PFSK-1 (cell line): ENCODE data around the gene KIAA1328.

ENCODE experiments used
- FOXP2 ChIP-seq: optimal IDR thresholded peaks from 2 replicates; pipeline ENCODE3; 2011; ENCODE audit warnings: borderline replicate concordance, control low read depth, inconsistent platforms; ENCODE audit not compliant: insufficient read depth; ENCODE audit errors: extremely low read length, extremely low read depth
- POLR2AphosphoS5 ChIP-seq: IDR thresholded peaks from 2 replicates; pipeline ENCODE4 v1.6.1; 2012; ENCODE audit warnings: low read depth, mild to moderate bottlenecking, control low read depth, low read length, moderate library complexity
- REST ChIP-seq, 2 experiments: IDR thresholded peaks; 2 replicates each; pipeline versions ENCODE4 v1.6.1 to v1.8.0; 2011 to 2012; ENCODE audit warnings: low read depth in 2 of 2, low read length in 2 of 2, control low read depth in 1 of 2, inconsistent platforms in 1 of 2, mild to moderate bottlenecking in 1 of 2, moderate library complexity in 1 of 2; ENCODE audit not compliant: insufficient read depth in 1 of 2
- SIN3A ChIP-seq: IDR thresholded peaks from 2 replicates; pipeline ENCODE4 v1.6.1; 2012; ENCODE audit warnings: mild to moderate bottlenecking, low read length, moderate library complexity, borderline replicate concordance; ENCODE audit not compliant: insufficient read depth
- TAF1 ChIP-seq: IDR thresholded peaks from 2 replicates; pipeline ENCODE4 v1.6.1; 2012; ENCODE audit warnings: low read length, control low read depth, borderline replicate concordance; ENCODE audit not compliant: insufficient read depth

Gene KIAA1328

GRCh38 chr18:37144921-37145320 lies 316.0 kb downstream of the KIAA1328 start:
- no peak for TF ChIP-seq SIN3A
- no peak for TF ChIP-seq FOXP2
- no peak for TF ChIP-seq REST (IDR thresholded peaks at IDR 0.05; ENCODE audit: insufficient read depth in 1 of 2, low read depth in 2 of 2, low read length in 2 of 2)
- TF ChIP-seq TAF1: no peak
- TF ChIP-seq POLR2AphosphoS5: no peak

DNA sequence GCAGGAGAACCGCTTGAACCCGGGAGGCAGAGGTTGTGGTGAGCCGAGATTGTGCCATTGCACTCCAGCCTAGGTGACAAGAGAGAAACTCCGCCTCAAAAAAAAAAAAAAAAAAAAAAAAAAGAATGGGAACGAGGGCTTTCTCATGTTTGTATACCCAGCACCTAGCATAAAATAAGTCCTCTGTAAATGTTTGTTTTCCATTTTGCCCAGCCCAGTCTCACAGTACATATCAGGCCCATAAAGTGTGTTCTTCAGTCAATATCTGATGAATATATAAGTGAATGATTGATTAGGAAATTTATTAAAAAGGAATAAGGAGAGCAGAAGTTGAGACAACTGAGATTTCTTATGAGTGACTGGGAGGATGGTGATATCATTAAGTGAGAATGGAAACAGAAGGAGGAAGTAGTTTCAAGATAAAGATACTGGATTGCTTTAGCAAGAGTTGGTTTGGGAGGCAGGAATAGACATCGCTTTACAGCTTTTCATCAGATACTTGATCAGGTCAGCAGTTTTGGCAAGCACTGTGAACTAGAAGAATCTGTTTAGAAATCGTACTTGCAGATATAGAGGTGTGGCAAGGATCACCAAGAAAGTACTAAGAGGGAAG lies 327.5 kb downstream of the KIAA1328 start:
- TF ChIP-seq FOXP2 (no peak), SIN3A (no peak), POLR2AphosphoS5 (no peak), TAF1 (no peak), REST (IDR thresholded peaks at IDR 0.05; ENCODE audit: insufficient read depth in 1 of 2, low read depth in 2 of 2, low read length in 2 of 2) (no peak)

GRCh38 chr18:37160038-37160820 lies 331.3 kb downstream of the KIAA1328 start:
- TF ChIP-seq FOXP2 (no peak), POLR2AphosphoS5 (no peak), TAF1 (no peak), REST (IDR thresholded peaks at IDR 0.05; ENCODE audit: insufficient read depth in 1 of 2, low read depth in 2 of 2, low read length in 2 of 2) (no peak), SIN3A (no peak)

- no peak for TF ChIP-seq TAF1
- no peak for TF ChIP-seq SIN3A
- TF ChIP-seq FOXP2: no peak
- no peak for TF ChIP-seq REST (IDR thresholded peaks at IDR 0.05; ENCODE audit: insufficient read depth in 1 of 2, low read depth in 2 of 2, low read length in 2 of 2)
- no peak for TF ChIP-seq POLR2AphosphoS5
Observed at GRCh38 chr18:37161491-37161890, 332.6 kb downstream of the KIAA1328 start.
